PC-3 (cell line): ENCODE results near the gene RAB33A. TPM values are rescaled to one million over a fixed set of nuclear protein-coding genes. Genes with fewer than 3 reads are reported as not detected.

Experiments
- ATAC-seq: fragments of 200-7000 bp; cut with Tn5 transposase; 2 replicates; pipeline ENCODE4 v1.9.1; 2020; ENCODE audit warnings: mild to moderate bottlenecking, moderate library complexity
- BruUV-seq: library from RNA; stranded (reverse); fragments of 400-500 nt; replicated peaks from 2 replicates; lab custom pipeline; 2021; lab: Mats Ljungman, UMichigan
- CTCF ChIA-PET: fragments of 300-600 bp; sonication (Branson Sonifier 250); formaldehyde crosslinking; loops from one replicate; lab custom pipeline; 2022; ENCODE audit warnings: antibody characterized with exemption; lab: Charles Lee
- POLR2A ChIA-PET: fragments of 300-600 bp; sonication (Branson Sonifier 250); formaldehyde crosslinking; loops from one replicate; lab custom pipeline; 2022; ENCODE audit warnings: antibody characterized with exemption; ENCODE audit not compliant: unreplicated experiment; lab: Charles Lee
- DNase-seq: peaks from one replicate; pipeline ENCODE4 v3.0.0-alpha.2; 2015
- H2AFZ ChIP-seq: fragments of 300-600 bp; sonication (generic); 2 replicates; pipeline ENCODE4 v1.6.0; 2016; ENCODE audit warnings: antibody characterized with exemption, low read length
- H3F3A ChIP-seq: fragments of 300-600 bp; sonication (generic); one replicate; pipeline ENCODE4 v1.6.0; 2017; ENCODE audit warnings: antibody characterized with exemption, low read length, control low read depth, mild to moderate bottlenecking; ENCODE audit not compliant: unreplicated experiment
- H3K27ac ChIP-seq: fragments of 300-600 bp; sonication (generic); 2 replicates; pipeline ENCODE4 v1.5.1; 2016; ENCODE audit warnings: mild to moderate bottlenecking, low read length
- H3K27me3 ChIP-seq: fragments of 300-600 bp; sonication (generic); 2 replicates; pipeline ENCODE4 v1.6.1; 2016; ENCODE audit warnings: low read length, mixed read lengths
- H3K36me3 ChIP-seq: fragments of 300-600 bp; sonication (generic); 2 replicates; pipeline ENCODE4 v1.6.1; 2016; ENCODE audit warnings: low read depth, mixed run types, low read length, mixed read lengths
- H3K4me1 ChIP-seq: fragments of 300-600 bp; sonication (generic); 2 replicates; pipeline ENCODE4 v1.5.1; 2016; ENCODE audit warnings: low read length; ENCODE audit not compliant: insufficient read depth
- H3K4me2 ChIP-seq: fragments of 300-600 bp; sonication (generic); 2 replicates; pipeline ENCODE4 v1.6.0; 2016; ENCODE audit warnings: low read length
- H3K4me3 ChIP-seq: fragments of 300-600 bp; sonication (generic); 2 replicates; pipeline ENCODE4 v1.5.1; 2016; ENCODE audit warnings: mild to moderate bottlenecking, low read length, mixed read lengths
- H3K79me2 ChIP-seq: fragments of 300-600 bp; sonication (generic); 2 replicates; pipeline ENCODE4 v1.6.1; 2017; ENCODE audit warnings: low read length, mixed read lengths
- H3K9ac ChIP-seq: fragments of 300-600 bp; sonication (generic); 2 replicates; pipeline ENCODE4 v1.6.0; 2016; ENCODE audit warnings: mild to moderate bottlenecking, low read length
- H3K9me2 ChIP-seq: fragments of 300-600 bp; sonication (generic); replicated peaks from 2 replicates; pipeline ENCODE4 v1.6.1; 2016; ENCODE audit warnings: mixed run types, low read length, mixed read lengths
- H3K9me3 ChIP-seq: fragments of 300-600 bp; sonication (generic); 2 replicates; pipeline ENCODE4 v1.6.1; 2016; ENCODE audit warnings: low read length, mixed read lengths
- H4K20me1 ChIP-seq: fragments of 300-600 bp; sonication (generic); 2 replicates; pipeline ENCODE4 v1.6.1; 2016; ENCODE audit warnings: low read length, mixed read lengths
- EZH2 ChIP-seq: fragments of 300-600 bp; sonication (generic); IDR thresholded peaks from one replicate; pipeline ENCODE4 v1.6.1; 2017; ENCODE audit warnings: antibody characterized with exemption, mild to moderate bottlenecking, low read length; ENCODE audit not compliant: unreplicated experiment
- EZH2phosphoT487 ChIP-seq: fragments of 300-600 bp; sonication (generic); IDR thresholded peaks from 2 replicates; pipeline ENCODE4 v1.6.1; 2018; ENCODE audit warnings: mild to moderate bottlenecking, antibody characterized with exemption, low read length, borderline replicate concordance
- intact Hi-C: fragments of 100-400 bp; cut with micrococcal nuclease; formaldehyde crosslinking; loops from 2 replicates; pipeline ENCODE4 v1.9.0; 2023
- total RNA-seq: library from RNA; depleted of rRNA; stranded (reverse); fragments of >200 nt; gene quantifications from 2 replicates; pipeline ENCODE4 v1.2.3, GENCODE V29; 2014
- TF ChIP-seq, protein P1 (sequence below): fragments of 300-600 bp; sonication (generic); conservative IDR thresholded peaks from 2 replicates; pipeline ENCODE4 v1.5.1; 2017; ENCODE audit warnings: antibody characterized with exemption, low read depth, mild to moderate bottlenecking, low read length

The RAB33A gene
- total RNA-seq, 1 experiment from 2014 or later: not detected

DNA sequence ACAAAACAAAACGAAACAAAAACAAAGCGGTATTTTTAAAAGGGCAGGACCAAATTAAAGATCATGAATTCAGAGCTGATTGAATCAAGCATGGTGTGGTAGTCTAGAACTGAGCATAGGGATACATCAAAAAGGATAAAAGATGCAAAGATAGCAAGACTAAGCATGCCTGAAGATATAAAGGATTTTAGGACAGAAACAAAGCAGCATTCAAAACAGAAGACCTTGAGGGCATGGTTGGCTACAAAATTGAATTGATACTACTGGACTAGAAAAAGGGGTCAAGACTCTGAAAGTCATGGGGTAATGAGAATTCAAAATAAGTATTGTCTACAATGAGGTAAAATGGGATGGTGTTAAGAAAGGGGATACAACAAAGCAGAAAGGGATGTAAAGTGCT lies 41.6 kb downstream of the RAB33A start:
- no peaks in the 10 kb centered on the region for H3F3A ChIP-seq
- H3K9me2 ChIP-seq: no peaks in the 10 kb centered on the region
- ATAC-seq (no peak), DNase-seq (no peak)
- ChIA-PET POLR2A (no interaction called here), CTCF (no interaction called here)
- intact Hi-C loops: no loop called here
- peaks cover 8% of the 10 kb centered on the region; the same call in 1 of the 2 replicates for H3K36me3 ChIP-seq
- H3K27ac ChIP-seq: no peak overlapping the region
- H4K20me1 ChIP-seq: no peaks in the 10 kb centered on the region
- no TSS peak for BruUV-seq
- no peak overlapping the region for H3K4me2 ChIP-seq
- H3K9ac ChIP-seq: no peak overlapping the region
- no peak overlapping the region for H3K4me3 ChIP-seq
- H3K4me1 ChIP-seq: no peaks in the 10 kb centered on the region
- TF ChIP-seq, protein P1, sequence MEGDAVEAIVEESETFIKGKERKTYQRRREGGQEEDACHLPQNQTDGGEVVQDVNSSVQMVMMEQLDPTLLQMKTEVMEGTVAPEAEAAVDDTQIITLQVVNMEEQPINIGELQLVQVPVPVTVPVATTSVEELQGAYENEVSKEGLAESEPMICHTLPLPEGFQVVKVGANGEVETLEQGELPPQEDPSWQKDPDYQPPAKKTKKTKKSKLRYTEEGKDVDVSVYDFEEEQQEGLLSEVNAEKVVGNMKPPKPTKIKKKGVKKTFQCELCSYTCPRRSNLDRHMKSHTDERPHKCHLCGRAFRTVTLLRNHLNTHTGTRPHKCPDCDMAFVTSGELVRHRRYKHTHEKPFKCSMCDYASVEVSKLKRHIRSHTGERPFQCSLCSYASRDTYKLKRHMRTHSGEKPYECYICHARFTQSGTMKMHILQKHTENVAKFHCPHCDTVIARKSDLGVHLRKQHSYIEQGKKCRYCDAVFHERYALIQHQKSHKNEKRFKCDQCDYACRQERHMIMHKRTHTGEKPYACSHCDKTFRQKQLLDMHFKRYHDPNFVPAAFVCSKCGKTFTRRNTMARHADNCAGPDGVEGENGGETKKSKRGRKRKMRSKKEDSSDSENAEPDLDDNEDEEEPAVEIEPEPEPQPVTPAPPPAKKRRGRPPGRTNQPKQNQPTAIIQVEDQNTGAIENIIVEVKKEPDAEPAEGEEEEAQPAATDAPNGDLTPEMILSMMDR: no peak
- TF ChIP-seq EZH2phosphoT487: no peak
- TF ChIP-seq EZH2: no peak
- H2AFZ ChIP-seq: no peak overlapping the region
- H3K27me3 ChIP-seq: no peaks in the 10 kb centered on the region
- H3K79me2 ChIP-seq: no peaks in the 10 kb centered on the region
- no peaks in the 10 kb centered on the region for H3K9me3 ChIP-seq

DNA sequence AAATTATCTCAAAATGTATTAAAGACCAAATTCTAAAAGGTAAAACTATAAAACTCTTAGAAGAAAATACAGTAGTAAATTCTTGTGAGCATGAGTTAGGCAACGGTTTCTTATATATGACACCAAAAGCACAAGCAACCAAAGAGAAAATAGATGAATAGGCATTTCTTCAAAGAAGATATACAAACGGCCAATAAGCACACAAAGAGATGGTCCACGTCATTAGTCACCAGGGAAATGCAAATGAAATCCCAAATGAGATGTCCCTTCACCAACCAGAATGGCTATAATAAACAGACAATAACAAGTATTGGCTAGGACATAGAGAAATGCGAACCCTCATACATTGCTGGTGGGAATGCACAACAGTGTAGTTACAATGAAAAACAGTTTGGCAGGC lies 44.6 kb downstream of the RAB33A start:
- H3K9ac ChIP-seq: no peak overlapping the region
- ChIA-PET CTCF (no interaction called here), POLR2A (no interaction called here)
- H3K4me2 ChIP-seq: no peak overlapping the region
- H3K27ac ChIP-seq: no peak overlapping the region
- peaks cover 8% of the 10 kb centered on the region; the same call in 1 of the 2 replicates for H3K36me3 ChIP-seq
- no peaks in the 10 kb centered on the region for H3K9me3 ChIP-seq
- ATAC-seq: no peak
- no peaks in the 10 kb centered on the region for H3F3A ChIP-seq
- H3K4me3 ChIP-seq: no peak overlapping the region
- no peaks in the 10 kb centered on the region for H4K20me1 ChIP-seq
- H3K9me2 ChIP-seq: no peaks in the 10 kb centered on the region
- no peak for DNase-seq
- H3K27me3 ChIP-seq: no peaks in the 10 kb centered on the region
- no peaks in the 10 kb centered on the region for H3K79me2 ChIP-seq
- no peaks in the 10 kb centered on the region for H3K4me1 ChIP-seq
- TF ChIP-seq, protein P1: no peak
- TF ChIP-seq EZH2: no peak
- TF ChIP-seq EZH2phosphoT487: no peak
- H2AFZ ChIP-seq: no peak overlapping the region
- no TSS peak for BruUV-seq
- intact Hi-C loops: no loop called here

DNA sequence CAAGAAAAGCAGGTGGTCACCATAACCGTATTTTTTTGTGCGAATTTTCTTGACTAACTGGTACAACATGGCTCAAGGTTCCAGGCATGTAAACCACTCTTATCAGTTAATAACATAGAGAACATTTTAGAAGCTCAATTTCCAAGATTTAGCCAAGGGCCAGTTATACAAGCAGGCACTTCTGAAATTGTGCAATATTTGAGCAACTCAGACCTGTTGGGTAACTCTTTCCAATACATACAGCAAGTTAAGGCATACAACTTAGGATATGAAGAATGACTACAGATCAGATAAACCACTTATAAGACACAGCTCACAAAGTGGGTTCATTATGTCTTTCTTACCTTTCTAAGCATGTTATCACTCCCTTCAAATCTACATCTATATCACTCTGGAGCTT lies 53.0 kb downstream of the RAB33A start:
- no peaks in the 10 kb centered on the region for H3K9me2 ChIP-seq
- H3K9me3 ChIP-seq: no peaks in the 10 kb centered on the region
- intact Hi-C loops: no loop called here
- H3K9ac ChIP-seq: no peak overlapping the region
- peaks cover 12% of the 10 kb centered on the region; the same call in 1 of the 2 replicates for H3K36me3 ChIP-seq
- DNase-seq: no peak
- H3K27ac ChIP-seq: no peak overlapping the region
- ATAC-seq: no peak
- no peaks in the 10 kb centered on the region for H3K4me1 ChIP-seq
- ChIA-PET POLR2A (no interaction called here), CTCF (no interaction called here)
- H2AFZ ChIP-seq: no peak overlapping the region
- H3K4me3 ChIP-seq: no peak overlapping the region
- H3F3A ChIP-seq: no peaks in the 10 kb centered on the region
- no peak for TF ChIP-seq EZH2
- TF ChIP-seq EZH2phosphoT487: no peak
- TF ChIP-seq, protein P1: no peak
- no peaks in the 10 kb centered on the region for H3K27me3 ChIP-seq
- no peaks in the 10 kb centered on the region for H4K20me1 ChIP-seq
- no peak overlapping the region for H3K4me2 ChIP-seq
- BruUV-seq: no TSS peak
- no peaks in the 10 kb centered on the region for H3K79me2 ChIP-seq
